IPS-11a (cell line): ENCODE results near the gene ACTN3.
A peak's percentile ranks its signal among the peaks of the same experiment; 100 is the strongest.
"Not testable (repeated sequence)": the region's sequence is repeated elsewhere in the genome, so short reads cannot be mapped to it uniquely, and the experiment has no call there.

Source experiments
- H3K4me3 ChIP-seq: one replicate; pipeline ENCODE4 v1.5.1; 2013; ENCODE audit warnings: low read depth, low read length, control low read depth

The ACTN3 gene

DNA sequence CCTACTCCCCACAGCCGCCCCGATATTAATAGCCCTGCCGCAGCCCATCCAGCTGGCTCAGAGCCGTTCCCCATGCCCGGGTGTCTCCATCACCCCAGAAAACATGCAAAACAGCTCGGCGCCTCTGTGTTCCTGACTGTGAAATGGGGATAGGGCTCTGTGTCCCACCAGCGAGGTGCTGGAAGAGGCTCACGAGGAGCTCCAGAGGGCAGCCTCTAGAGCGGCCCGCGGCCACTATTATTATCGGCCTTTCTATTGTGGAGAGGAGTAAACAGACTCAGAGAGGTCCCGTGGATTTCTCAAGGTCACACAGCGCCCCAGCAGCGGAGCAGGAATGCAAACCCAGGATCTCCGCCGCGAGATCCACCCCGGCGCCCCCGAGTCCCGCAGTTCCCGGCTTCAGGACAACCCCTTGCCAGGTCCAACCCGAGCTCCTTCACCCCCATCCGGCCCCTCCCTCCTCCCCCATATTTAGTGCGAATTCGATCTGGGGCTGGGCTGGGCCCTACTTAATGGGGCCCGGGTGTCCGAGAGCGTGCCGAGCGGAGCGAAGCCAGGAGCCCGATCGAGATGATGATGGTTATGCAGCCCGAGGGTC, at the start of gene ACTN3:
TSS of gene ACTN3 (plus strand) at position 536 of the 598 bp plus-strand sequence. CDS start at position 571, 35 bp downstream.
- H3K4me3 ChIP-seq = peak within 1 kb of the TSS; percentile 78

GRCh38 chr11:66497206-66497605, 49.5 kb upstream of the ACTN3 start:
- H3K4me3 ChIP-seq = no peak overlapping the region

DNA sequence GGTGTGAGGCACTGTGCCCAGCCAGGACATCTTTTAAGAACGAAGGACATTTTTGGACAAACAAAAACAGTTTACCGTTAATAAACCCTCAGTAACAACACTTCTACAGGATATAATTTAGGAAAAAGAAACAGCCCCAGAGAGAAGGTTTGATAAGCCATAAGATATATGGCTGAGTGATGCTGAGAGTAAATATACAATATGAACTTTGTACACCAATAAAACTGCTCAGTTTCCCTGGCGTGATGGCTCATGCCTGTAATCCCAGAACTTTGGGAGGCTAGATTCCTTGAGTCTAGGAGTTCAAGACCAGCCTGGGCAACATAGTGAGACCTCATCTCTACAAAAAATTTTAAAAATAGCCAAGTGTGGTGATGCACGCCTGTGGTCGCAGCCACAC, 48.2 kb upstream of the ACTN3 start:
- no peak overlapping the region for H3K4me3 ChIP-seq

DNA sequence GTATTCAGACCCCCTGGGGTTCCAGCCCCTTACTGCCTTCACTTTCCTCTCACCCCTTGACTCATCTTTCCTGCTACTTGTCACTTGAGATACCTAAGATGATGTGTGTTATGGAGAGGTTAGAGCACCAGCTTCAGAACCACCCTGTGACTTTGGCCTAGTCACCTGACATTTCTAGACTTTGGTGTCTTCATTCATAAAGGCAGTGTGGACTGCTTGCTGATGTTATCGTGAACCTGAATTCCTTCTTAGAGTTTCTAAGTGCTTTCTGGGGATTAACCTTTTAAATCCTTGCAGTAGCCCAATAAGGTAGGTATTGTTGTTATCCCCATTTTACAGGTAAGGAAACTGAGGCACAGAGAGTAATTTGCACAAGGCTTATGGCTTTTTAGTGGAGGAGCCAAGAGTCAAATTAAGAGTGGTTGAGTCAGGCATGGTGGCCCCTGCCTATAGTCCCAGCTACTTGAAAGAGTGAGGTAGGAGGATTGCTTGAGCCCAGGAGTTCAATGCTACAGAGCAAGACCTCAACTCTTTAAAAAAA, 41.4 kb upstream of the ACTN3 start:
- no peak overlapping the region for H3K4me3 ChIP-seq

DNA sequence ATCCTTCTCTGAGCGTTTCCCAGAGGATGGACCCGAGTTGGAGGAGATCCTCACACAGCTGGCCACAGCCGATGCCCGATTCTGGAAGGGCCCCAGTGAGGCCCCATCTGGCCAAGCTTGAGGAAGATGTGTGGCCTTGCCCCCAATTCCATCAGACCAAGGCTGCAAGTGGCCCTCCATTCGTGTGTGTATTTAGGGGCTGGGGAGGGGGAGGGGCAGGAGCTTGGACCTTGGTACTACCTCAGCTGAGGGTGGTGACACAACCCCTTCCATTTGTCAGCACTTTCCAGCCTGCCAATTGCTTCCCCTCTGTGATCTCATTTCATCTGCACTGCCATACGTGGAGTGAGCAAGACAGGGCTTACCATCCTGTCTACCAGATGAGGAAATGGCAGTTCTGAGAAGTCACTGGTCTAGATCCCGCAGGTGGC, 37.6 kb upstream of the ACTN3 start:
- no peak overlapping the region for H3K4me3 ChIP-seq

DNA sequence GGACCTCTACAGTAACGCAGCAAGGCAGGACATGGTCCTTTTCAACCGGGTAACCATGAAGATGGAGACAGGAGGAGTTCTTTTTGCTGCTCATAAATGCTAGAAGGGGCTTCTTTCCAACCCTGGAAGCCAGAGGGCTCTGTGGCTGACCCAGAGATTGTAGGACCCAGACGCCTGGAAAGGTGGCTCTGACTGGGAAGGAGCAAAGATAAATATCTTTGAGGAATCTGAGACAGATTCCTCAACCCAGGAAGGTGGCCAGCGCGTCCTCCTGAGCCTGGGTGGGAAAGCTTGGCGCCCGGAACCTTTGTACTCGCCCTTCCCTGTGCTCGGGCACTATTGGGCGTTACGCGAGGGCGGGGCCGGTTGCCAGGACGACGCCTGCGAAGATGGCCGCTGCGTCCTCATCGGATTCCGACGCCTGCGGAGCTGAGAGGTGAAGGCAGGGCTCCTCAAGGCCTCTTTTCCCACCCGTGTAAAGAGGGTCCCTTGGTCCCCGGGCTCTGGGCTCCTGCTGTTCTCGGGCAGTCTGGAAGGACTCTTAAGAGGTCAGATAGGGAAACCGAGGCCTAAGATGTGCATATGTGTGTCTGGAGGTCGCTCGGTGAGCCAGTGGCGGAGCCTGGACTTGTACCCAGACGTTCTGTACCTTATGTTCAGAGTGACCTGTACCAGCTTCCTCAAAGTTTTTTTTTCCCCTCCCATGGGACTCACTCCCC, 36.3 kb upstream of the ACTN3 start, which contains the start of gene BBS1:
TSS of gene BBS1 (plus strand) at position 365 of the 719 bp plus-strand sequence. CDS start at position 390, 25 bp downstream.
- peak within 1 kb of the TSS; percentile 98 for H3K4me3 ChIP-seq

DNA sequence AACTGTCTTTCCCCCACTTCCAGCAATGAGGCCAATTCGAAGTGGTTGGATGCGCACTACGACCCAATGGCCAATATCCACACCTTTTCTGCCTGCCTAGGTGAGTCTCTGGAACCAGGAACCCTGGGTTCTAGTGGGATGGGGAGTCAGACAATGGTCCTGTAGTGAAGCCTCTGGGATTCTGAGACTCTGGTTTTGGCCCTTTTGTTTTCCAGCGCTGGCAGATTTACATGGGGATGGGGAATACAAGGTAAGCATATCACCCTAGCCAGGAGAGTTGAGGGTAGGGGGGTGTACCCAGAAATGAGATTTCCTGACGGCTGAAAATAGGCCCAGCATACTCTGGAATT, 35.7 kb upstream of the ACTN3 start:
- peak overlapping the region; percentile 98 for H3K4me3 ChIP-seq

DNA sequence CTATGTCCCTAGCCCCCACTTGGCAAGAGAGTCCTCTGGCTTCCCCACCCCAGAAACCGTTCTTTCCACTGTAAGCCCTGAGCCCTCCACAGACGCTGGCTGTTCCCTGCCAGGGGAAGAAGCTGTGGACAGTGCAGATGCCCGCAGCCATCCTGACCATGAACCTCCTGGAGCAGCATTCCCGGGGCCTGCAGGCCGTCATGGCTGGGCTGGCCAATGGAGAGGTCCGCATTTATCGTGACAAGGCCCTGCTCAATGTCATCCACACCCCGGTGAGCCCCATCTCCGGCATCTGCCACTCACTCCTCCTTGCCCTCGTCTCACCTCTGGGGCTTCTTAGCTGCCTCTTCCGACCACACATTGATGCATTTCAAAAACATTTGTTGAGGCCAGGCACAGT, 23.1 kb upstream of the ACTN3 start:
- H3K4me3 ChIP-seq = no peak overlapping the region

GRCh38 chr11:66524304-66525040, 22.2 kb upstream of the ACTN3 start:
- H3K4me3 ChIP-seq = no peak overlapping the region

- no peak overlapping the region for H3K4me3 ChIP-seq
Measured at GRCh38 chr11:66529069-66529468, 17.6 kb upstream of the ACTN3 start.

- H3K4me3 ChIP-seq = no peak overlapping the region
Measured at GRCh38 chr11:66529655-66530054, 17.0 kb upstream of the ACTN3 start.

DNA sequence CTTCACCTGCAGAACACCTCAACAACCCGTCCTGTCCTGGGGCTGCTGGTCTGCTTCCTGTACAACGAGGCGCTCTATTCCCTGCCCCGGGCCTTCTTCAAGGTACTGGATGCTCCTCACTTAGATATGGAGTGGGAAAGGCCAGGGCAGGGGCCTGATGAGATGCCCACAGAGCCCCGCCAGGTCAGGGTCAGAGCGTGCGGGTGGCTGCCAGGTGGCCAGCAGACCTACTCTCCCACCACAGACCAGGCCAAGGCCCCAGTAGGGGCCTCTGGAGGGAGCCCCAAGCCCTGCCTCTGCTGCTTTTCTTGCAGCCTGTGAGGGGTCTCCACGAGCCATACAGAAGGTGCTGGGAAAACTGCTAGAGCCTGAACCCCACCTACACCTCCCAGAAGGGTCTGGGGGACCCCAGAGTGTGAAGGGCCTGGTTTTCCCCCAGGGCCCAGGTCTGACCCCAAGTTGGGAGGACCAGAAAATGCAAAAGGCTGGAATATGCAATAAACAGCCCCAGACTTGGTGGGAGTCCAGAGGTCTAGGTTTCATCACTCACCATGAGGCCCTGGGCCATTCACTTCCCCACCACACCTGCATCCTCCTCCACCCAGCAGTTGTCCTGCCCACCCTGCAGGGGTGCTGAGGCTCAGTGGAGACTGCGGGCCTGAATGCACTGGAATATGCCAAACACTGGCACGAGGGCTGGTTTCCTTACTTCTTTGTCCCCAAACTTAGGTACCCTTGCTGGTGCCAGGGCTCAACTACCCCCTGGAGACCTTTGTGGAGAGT, 15.6 kb upstream of the ACTN3 start:
- H3K4me3 ChIP-seq = no peak overlapping the region

DNA sequence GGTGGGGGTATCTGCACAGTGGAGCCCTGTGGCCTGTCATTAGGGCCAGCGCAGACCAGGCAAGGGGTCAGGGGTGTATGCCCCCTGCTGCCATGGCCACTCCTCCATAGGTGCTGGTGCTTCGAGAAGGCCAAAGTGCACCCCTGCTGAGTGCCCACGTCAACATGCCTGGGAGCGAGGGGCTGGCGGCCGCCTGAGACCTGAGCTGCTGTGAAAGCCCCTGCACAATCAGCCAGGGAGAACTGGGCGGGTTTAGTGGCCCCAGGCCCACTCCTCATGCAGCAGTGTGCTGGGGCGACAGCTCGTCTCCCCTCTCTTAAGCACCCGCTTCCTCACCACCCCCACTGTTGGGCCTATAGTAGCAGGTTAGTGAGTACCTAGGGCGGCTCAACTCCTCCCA, 14.9 kb upstream of the ACTN3 start:
- no peak overlapping the region for H3K4me3 ChIP-seq

GRCh38 chr11:66532784-66533183, 13.9 kb upstream of the ACTN3 start:
- H3K4me3 ChIP-seq = no peak overlapping the region

- no peak overlapping the region for H3K4me3 ChIP-seq
Measured at GRCh38 chr11:66539170-66539869, 7.4 kb upstream of the ACTN3 start.

DNA sequence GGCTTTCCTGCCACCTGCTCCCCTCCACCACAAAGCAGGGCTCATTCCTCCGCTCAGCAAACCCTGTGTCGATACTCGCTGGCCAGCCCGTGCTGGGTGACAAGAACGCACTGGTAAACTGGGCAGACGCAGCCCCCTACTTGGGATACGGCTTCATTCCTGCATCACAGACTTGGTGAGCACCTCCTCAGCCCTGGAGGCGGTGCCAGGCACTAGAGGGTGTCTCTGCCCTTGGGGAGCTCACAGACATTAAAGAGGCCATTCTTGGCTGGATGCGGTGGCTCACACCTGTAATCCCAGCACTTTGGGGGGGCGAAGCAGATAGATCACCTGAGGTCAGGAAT, 6.9 kb upstream of the ACTN3 start:
- no peak overlapping the region for H3K4me3 ChIP-seq

- not testable (repeated sequence) for H3K4me3 ChIP-seq
Measured at GRCh38 chr11:66540598-66540997, 6.1 kb upstream of the ACTN3 start.

GRCh38 chr11:66541892-66542291, 4.8 kb upstream of the ACTN3 start:
- H3K4me3 ChIP-seq = no peak overlapping the region

DNA sequence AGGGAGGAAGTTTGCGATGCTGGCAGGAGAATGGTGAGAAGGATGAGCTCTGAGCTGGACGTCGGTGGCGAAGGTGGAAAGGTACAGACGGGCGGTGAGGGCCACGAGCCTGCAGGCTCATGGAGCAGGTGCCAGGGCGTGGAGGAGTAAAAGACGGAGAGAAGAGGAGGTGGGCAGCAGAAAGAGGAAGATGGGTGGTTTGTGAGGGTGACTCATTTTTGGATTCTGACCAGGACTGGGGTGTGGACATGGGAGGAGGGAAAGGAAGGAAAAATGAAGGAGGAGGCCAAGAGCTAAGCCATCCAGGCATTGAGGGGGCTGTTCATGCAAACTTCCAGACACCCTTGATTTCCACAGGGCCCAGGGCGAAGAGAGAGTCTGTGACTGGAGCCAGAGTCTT, 4.3 kb upstream of the ACTN3 start:
- H3K4me3 ChIP-seq = no peak overlapping the region
